ENCODE data around the gene SKI. TPM values are rescaled to one million over a fixed set of nuclear protein-coding genes. Genes with fewer than 3 reads are reported as not detected.

The SKI gene
- total and polyA plus RNA-seq, 9 of the 15 experiments (the other 6 are each of a cell fraction or from before 2014, with no cell fraction given): 0.10 to 60.5 (median 4.6) TPM

DNA sequence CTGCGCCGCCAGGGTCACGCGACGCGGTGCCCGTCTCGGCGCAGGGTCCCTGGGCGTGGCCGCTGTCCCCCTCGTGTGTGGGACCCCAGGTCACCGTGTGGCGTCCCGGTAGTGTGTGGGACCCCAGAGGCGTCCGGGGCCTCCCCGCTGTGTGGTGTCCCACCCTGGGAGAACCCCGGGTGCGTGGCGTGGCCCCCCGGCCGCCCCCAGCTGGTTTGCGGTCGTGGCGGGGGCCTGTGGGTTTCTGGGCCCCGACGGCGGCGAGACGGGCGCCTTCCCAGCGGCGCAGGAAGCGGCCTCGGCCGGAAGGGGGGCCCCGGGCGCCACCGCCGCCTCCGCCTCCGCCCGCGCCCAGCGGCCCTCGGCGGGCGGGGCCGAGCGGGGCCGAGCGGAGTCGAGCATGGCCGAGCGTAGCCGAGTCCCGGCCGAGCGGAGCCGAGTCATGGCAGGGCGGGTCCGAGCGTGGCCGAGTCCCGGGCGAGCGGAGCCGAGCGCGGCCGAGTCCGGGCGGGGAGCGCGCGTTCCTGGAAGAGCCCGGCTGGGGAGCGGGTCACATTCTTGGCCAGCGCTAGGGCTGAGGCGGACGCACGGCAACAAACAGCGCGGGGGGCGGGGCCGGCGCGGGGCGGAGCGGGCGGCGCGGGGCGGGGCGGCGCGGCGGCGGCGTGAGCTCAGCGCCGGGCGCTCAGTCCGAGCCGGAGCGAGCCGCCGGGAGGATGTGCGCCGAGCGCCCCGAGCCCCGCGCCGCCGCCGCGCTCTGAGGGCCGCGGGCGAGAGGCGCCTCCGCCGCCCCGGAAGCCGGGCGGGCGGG is 568 bp upstream of the SKI start (continued):
- TF ChIP-seq, protein P1, sequence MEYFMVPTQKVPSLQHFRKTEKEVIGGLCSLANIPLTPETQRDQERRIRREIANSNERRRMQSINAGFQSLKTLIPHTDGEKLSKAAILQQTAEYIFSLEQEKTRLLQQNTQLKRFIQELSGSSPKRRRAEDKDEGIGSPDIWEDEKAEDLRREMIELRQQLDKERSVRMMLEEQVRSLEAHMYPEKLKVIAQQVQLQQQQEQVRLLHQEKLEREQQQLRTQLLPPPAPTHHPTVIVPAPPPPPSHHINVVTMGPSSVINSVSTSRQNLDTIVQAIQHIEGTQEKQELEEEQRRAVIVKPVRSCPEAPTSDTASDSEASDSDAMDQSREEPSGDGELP (CRISPR knock-in tag; IDR thresholded peaks at IDR 0.05; ENCODE audit: borderline replicate concordance): peak; percentile 91
- TF ChIP-seq MAZ (CRISPR knock-in tag; conservative IDR thresholded peaks at IDR 0.05 in 1 of 2, IDR thresholded peaks at IDR 0.05 in 1 of 2) (peak; percentile 67 to 95), RBM17 (IDR thresholded peaks at IDR 0.05; ENCODE audit: borderline replicate concordance, low read depth, low read length) (no peak), CEBPG (CRISPR knock-in tag; IDR thresholded peaks at IDR 0.05) (no peak), CEBPG (tag; conservative IDR thresholded peaks at IDR 0.05 in 1 of 2, IDR thresholded peaks at IDR 0.05 in 1 of 2) (no peak), NFXL1 (CRISPR knock-in tag; IDR thresholded peaks at IDR 0.05) (no peak), NFATC3 (IDR thresholded peaks at IDR 0.05) (no peak), ZNF263 (CRISPR knock-in tag; IDR thresholded peaks at IDR 0.05; ENCODE audit: borderline replicate concordance) (peak; percentile 29; the same call in 1 of the 2 replicates), CREB1 (IDR thresholded peaks at IDR 0.05) (peak; percentile 57; the same call in 1 of the 2 replicates), CREB1 (CRISPR knock-in tag; IDR thresholded peaks at IDR 0.05) (peak; percentile 56; the same call in 1 of the 2 replicates), ERF (CRISPR knock-in tag; IDR thresholded peaks at IDR 0.05) (0 out of 2 replicates have a peak, but pooled peaks have one; percentile 64)
- TF ChIP-seq, protein P2, sequence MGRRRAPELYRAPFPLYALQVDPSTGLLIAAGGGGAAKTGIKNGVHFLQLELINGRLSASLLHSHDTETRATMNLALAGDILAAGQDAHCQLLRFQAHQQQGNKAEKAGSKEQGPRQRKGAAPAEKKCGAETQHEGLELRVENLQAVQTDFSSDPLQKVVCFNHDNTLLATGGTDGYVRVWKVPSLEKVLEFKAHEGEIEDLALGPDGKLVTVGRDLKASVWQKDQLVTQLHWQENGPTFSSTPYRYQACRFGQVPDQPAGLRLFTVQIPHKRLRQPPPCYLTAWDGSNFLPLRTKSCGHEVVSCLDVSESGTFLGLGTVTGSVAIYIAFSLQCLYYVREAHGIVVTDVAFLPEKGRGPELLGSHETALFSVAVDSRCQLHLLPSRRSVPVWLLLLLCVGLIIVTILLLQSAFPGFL (CRISPR knock-in tag; IDR thresholded peaks at IDR 0.05): no peak
- TF ChIP-seq, protein P3, sequence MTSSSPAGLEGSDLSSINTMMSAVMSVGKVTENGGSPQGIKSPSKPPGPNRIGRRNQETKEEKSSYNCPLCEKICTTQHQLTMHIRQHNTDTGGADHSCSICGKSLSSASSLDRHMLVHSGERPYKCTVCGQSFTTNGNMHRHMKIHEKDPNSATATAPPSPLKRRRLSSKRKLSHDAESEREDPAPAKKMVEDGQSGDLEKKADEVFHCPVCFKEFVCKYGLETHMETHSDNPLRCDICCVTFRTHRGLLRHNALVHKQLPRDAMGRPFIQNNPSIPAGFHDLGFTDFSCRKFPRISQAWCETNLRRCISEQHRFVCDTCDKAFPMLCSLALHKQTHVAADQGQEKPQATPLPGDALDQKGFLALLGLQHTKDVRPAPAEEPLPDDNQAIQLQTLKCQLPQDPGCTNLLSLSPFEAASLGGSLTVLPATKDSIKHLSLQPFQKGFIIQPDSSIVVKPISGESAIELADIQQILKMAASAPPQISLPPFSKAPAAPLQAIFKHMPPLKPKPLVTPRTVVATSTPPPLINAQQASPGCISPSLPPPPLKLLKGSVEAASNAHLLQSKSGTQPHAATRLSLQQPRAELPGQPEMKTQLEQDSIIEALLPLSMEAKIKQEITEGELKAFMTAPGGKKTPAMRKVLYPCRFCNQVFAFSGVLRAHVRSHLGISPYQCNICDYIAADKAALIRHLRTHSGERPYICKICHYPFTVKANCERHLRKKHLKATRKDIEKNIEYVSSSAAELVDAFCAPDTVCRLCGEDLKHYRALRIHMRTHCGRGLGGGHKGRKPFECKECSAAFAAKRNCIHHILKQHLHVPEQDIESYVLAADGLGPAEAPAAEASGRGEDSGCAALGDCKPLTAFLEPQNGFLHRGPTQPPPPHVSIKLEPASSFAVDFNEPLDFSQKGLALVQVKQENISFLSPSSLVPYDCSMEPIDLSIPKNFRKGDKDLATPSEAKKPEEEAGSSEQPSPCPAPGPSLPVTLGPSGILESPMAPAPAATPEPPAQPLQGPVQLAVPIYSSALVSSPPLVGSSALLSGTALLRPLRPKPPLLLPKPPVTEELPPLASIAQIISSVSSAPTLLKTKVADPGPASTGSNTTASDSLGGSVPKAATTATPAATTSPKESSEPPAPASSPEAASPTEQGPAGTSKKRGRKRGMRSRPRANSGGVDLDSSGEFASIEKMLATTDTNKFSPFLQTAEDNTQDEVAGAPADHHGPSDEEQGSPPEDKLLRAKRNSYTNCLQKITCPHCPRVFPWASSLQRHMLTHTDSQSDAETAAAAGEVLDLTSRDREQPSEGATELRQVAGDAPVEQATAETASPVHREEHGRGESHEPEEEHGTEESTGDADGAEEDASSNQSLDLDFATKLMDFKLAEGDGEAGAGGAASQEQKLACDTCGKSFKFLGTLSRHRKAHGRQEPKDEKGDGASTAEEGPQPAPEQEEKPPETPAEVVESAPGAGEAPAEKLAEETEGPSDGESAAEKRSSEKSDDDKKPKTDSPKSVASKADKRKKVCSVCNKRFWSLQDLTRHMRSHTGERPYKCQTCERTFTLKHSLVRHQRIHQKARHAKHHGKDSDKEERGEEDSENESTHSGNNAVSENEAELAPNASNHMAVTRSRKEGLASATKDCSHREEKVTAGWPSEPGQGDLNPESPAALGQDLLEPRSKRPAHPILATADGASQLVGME (CRISPR knock-in tag; IDR thresholded peaks at IDR 0.05): no peak
- TF ChIP-seq, protein P4, sequence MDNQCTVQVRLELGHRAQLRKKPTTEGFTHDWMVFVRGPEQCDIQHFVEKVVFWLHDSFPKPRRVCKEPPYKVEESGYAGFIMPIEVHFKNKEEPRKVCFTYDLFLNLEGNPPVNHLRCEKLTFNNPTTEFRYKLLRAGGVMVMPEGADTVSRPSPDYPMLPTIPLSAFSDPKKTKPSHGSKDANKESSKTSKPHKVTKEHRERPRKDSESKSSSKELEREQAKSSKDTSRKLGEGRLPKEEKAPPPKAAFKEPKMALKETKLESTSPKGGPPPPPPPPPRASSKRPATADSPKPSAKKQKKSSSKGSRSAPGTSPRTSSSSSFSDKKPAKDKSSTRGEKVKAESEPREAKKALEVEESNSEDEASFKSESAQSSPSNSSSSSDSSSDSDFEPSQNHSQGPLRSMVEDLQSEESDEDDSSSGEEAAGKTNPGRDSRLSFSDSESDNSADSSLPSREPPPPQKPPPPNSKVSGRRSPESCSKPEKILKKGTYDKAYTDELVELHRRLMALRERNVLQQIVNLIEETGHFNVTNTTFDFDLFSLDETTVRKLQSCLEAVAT (IDR thresholded peaks at IDR 0.05): 0 out of 4 replicates have a peak, but pooled peaks of 1 of the 2 experiments have one; percentile 16
- TF ChIP-seq, protein P5, sequence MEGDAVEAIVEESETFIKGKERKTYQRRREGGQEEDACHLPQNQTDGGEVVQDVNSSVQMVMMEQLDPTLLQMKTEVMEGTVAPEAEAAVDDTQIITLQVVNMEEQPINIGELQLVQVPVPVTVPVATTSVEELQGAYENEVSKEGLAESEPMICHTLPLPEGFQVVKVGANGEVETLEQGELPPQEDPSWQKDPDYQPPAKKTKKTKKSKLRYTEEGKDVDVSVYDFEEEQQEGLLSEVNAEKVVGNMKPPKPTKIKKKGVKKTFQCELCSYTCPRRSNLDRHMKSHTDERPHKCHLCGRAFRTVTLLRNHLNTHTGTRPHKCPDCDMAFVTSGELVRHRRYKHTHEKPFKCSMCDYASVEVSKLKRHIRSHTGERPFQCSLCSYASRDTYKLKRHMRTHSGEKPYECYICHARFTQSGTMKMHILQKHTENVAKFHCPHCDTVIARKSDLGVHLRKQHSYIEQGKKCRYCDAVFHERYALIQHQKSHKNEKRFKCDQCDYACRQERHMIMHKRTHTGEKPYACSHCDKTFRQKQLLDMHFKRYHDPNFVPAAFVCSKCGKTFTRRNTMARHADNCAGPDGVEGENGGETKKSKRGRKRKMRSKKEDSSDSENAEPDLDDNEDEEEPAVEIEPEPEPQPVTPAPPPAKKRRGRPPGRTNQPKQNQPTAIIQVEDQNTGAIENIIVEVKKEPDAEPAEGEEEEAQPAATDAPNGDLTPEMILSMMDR (IDR thresholded peaks at IDR 0.05 in 2 of 3, conservative IDR thresholded peaks at IDR 0.05 in 1 of 3; ENCODE audit: insufficient read depth in 2 of 3, low read depth in 1 of 3, low read length in 3 of 3): peak in 1 of 3 experiments; percentile 12; a peak in 2 of 6 replicates

Data from K562 (cell line).